DOHH2 (cell line): ENCODE measurements around the gene C14orf132.

Source experiments
- H3F3A ChIP-seq: fragments of 200-600 bp; sonication (generic), shearing (Covaris generic); 2 replicates; pipeline ENCODE4 v1.6.0; 2016; ENCODE audit warnings: antibody characterized with exemption, mild to moderate bottlenecking; ENCODE audit not compliant: control insufficient read depth, insufficient read depth
- H3K27ac ChIP-seq: fragments of 200-600 bp; sonication (generic); 2 replicates; pipeline ENCODE4 v1.5.1; 2014; ENCODE audit warnings: low read depth, mild to moderate bottlenecking, low read length, moderate library complexity
- H3K27me3 ChIP-seq: fragments of 200-600 bp; sonication (generic); 2 replicates; pipeline ENCODE4 v1.6.1; 2014; ENCODE audit warnings: mild to moderate bottlenecking, low read length, mixed read lengths; ENCODE audit not compliant: control insufficient read depth
- H3K36me3 ChIP-seq: fragments of 200-600 bp; sonication (generic); 2 replicates; pipeline ENCODE4 v1.6.1; 2014; ENCODE audit warnings: mild to moderate bottlenecking, low read length, moderate library complexity, mixed read lengths; ENCODE audit not compliant: control insufficient read depth
- H3K4me1 ChIP-seq: fragments of 200-600 bp; sonication (generic); 2 replicates; pipeline ENCODE4 v1.6.1; 2014; ENCODE audit warnings: mild to moderate bottlenecking, low read length, mixed read lengths; ENCODE audit not compliant: control insufficient read depth
- H3K4me2 ChIP-seq: fragments of 200-600 bp; sonication (generic); 2 replicates; pipeline ENCODE4 v1.6.0; 2014; ENCODE audit warnings: mild to moderate bottlenecking, low read length, moderate library complexity
- H3K4me3 ChIP-seq: fragments of 200-600 bp; sonication (generic); 2 replicates; pipeline ENCODE4 v1.5.1; 2014; ENCODE audit warnings: mild to moderate bottlenecking, low read length, mixed read lengths
- H3K79me2 ChIP-seq: fragments of 200-600 bp; sonication (generic); 2 replicates; pipeline ENCODE4 v1.6.1; 2014; ENCODE audit warnings: mild to moderate bottlenecking, low read length, mixed read lengths; ENCODE audit not compliant: control insufficient read depth
- H3K9me2 ChIP-seq: fragments of 200-600 bp; sonication (generic); replicated peaks from 2 replicates; pipeline ENCODE4 v1.6.1; 2014; ENCODE audit warnings: mild to moderate bottlenecking, low read length, mixed read lengths; ENCODE audit not compliant: control insufficient read depth
- H3K9me3 ChIP-seq: fragments of 200-600 bp; sonication (generic); 2 replicates; pipeline ENCODE4 v1.6.1; 2014; ENCODE audit warnings: antibody characterized with exemption, low read length, mixed read lengths; ENCODE audit not compliant: control insufficient read depth, insufficient read depth
- H4K20me1 ChIP-seq: fragments of 200-600 bp; sonication (generic); 2 replicates; pipeline ENCODE4 v1.6.0; 2014; ENCODE audit warnings: low read depth, mild to moderate bottlenecking, antibody characterized with exemption, low read length, moderate library complexity; ENCODE audit not compliant: control insufficient read depth, insufficient read depth
- EZH2phosphoT487 ChIP-seq: fragments of 200-600 bp; sonication (generic); IDR thresholded peaks from 2 replicates; pipeline ENCODE4 v1.6.1; 2017; ENCODE audit warnings: borderline replicate concordance, mild to moderate bottlenecking, antibody characterized with exemption, low read length, moderate library complexity, mixed read lengths
- TF ChIP-seq, protein P1 (sequence below): fragments of 200-600 bp; sonication (generic); IDR thresholded peaks from one replicate; pipeline ENCODE4 v1.5.1; 2014; ENCODE audit warnings: antibody characterized with exemption, mild to moderate bottlenecking, low read depth, low read length; ENCODE audit not compliant: poor library complexity, severe bottlenecking

Gene C14orf132

DNA sequence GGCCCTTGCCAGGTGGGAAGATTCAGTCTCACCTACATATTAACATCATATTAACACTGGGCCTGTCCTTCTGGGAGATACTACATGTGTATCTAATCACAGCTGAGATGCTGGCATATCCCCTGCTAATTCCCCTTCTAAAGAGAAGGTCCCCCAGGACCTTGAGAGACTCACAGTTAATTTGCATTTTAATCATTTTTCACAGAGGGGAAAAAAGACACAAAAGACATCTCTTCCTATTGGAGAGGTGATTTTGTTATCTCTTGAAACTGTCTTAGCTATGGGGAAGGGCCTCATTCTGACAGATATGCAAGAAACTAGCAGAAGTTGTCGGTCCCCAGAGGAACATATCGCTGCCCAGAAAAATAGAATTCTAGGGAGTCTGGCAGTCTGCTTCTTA is 7.5 kb downstream of the C14orf132 start:
- Histone ChIP-seq H3K79me2 (no peaks in the 10 kb centered on the region), H3K27ac (no peak overlapping the region)
- no peak for TF ChIP-seq EZH2phosphoT487
- TF ChIP-seq, protein P1, sequence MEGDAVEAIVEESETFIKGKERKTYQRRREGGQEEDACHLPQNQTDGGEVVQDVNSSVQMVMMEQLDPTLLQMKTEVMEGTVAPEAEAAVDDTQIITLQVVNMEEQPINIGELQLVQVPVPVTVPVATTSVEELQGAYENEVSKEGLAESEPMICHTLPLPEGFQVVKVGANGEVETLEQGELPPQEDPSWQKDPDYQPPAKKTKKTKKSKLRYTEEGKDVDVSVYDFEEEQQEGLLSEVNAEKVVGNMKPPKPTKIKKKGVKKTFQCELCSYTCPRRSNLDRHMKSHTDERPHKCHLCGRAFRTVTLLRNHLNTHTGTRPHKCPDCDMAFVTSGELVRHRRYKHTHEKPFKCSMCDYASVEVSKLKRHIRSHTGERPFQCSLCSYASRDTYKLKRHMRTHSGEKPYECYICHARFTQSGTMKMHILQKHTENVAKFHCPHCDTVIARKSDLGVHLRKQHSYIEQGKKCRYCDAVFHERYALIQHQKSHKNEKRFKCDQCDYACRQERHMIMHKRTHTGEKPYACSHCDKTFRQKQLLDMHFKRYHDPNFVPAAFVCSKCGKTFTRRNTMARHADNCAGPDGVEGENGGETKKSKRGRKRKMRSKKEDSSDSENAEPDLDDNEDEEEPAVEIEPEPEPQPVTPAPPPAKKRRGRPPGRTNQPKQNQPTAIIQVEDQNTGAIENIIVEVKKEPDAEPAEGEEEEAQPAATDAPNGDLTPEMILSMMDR = no peak

DNA sequence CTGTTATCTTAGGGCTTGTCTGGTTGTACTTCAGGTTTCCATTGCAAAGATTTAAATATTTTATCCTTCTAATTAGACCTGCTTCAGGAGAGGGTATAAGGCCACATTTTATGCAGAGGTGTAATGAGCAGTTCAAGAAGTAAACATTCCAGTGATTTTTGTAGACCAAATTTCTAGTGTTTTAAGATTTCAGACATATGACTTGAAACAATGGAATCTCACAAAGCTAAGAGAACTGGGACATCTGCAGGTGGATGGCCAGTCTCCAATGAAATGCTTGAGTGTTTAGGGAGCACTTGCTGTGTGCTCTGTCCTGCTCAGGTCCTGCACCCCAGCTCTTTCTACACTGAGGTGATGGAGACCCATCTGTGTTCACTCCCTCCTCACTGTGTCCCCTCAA is 7.9 kb downstream of the C14orf132 start:
- H3K9me3 ChIP-seq = no peaks in the 10 kb centered on the region

More for the DNA sequence above, 7.5 kb downstream of the C14orf132 start:
- Histone ChIP-seq H4K20me1 (no peaks in the 10 kb centered on the region), H3K27me3 (0 out of 2 replicates have a peak, but pooled peaks cover 4% of the 10 kb centered on the region), H3K9me2 (no peaks in the 10 kb centered on the region), H3K4me3 (no peak overlapping the region), H3K4me2 (no peak overlapping the region), H3F3A (no peaks in the 10 kb centered on the region), H3K4me1 (no peaks in the 10 kb centered on the region), H3K36me3 (no peaks in the 10 kb centered on the region), H3K9me3 (no peaks in the 10 kb centered on the region)

DNA sequence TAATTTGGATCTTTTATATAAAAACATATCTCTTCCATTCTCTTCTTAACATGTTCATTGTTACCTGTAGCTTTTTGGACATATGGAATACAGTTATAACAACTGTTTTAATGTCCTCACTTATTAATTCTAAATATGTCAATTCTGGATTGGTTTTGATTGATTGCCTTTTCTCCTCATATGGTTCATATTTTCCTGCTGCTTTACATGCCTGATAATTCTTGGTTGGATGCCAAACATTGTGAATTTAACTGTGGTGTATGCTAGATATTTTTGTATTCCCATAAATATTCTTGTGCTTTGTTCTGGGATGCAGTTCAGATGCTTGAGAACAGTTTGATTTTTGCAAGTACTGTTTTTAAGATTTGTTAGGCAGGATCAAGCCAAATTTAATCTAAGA is 10.8 kb downstream of the C14orf132 start:
- Histone ChIP-seq H3K79me2 (no peaks in the 10 kb centered on the region), H3K4me3 (no peak overlapping the region), H3F3A (no peaks in the 10 kb centered on the region), H3K9me3 (no peaks in the 10 kb centered on the region), H3K27ac (no peak overlapping the region), H3K36me3 (no peaks in the 10 kb centered on the region), H4K20me1 (no peaks in the 10 kb centered on the region), H3K4me2 (no peak overlapping the region), H3K9me2 (no peaks in the 10 kb centered on the region), H3K27me3 (peaks cover 4% of the 10 kb centered on the region; the same call in 1 of the 2 replicates), H3K4me1 (no peaks in the 10 kb centered on the region)
- no peak for TF ChIP-seq EZH2phosphoT487
- TF ChIP-seq, protein P1 = no peak

More for the DNA sequence above, 7.9 kb downstream of the C14orf132 start:
- Histone ChIP-seq H3K4me2 (no peak overlapping the region), H3K36me3 (no peaks in the 10 kb centered on the region), H3K79me2 (no peaks in the 10 kb centered on the region), H3K4me3 (no peak overlapping the region), H3F3A (no peaks in the 10 kb centered on the region), H3K27me3 (peaks cover 4% of the 10 kb centered on the region; the same call in 1 of the 2 replicates), H3K9me2 (no peaks in the 10 kb centered on the region), H3K4me1 (no peaks in the 10 kb centered on the region), H3K27ac (no peak overlapping the region), H4K20me1 (no peaks in the 10 kb centered on the region)
- no peak for TF ChIP-seq EZH2phosphoT487
- TF ChIP-seq, protein P1 = no peak
